ENCODE data around the gene TEX28.
"Not testable (repeated sequence)": the region's sequence is repeated elsewhere in the genome, so short reads cannot be mapped to it uniquely, and the experiment has no call there.

TEX28 gene, protein sequence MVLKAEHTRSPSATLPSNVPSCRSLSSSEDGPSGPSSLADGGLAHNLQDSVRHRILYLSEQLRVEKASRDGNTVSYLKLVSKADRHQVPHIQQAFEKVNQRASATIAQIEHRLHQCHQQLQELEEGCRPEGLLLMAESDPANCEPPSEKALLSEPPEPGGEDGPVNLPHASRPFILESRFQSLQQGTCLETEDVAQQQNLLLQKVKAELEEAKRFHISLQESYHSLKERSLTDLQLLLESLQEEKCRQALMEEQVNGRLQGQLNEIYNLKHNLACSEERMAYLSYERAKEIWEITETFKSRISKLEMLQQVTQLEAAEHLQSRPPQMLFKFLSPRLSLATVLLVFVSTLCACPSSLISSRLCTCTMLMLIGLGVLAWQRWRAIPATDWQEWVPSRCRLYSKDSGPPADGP

DNA sequence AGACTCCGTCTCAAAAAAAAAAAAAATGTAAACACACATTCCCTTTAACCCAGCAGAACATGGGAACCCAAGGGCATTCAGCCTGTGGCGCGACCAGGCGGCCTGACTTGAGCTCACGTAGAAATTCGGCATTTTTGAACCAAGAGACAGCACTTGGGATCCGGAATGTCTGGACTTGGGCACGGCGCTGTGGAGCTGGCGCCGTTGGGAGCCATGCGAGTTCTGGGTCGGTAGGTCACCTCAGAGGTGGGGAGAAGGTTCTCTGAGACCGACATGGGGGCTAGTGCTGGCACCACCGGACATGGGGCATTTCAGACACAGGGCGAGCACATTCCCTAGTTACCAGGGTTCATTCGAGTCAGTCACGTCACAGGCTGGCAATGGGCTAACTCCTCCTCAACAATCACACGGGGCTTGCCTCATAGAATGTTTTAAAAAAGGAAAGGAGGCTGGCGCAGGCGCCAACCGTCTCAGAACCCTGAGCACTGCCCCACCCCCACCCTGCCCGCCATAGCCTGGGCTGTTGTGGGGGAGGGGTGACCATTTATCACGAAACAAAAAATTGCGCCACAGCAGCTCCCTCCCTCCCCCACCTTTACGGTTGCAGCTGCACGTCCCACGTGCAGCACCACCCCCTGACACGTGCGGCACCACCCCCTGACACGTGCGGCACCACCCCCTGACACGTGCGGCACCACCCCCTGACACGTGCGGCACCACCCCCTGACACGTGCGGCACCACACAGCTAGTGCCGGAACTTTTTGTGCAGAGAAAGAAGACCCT, at the start of gene TEX28:
TEX28 (minus strand) TSS at position 334 of the 784 bp plus-strand sequence. CDS start 3,007 bp downstream, outside the sequence.
- DNase-seq (ENCODE audit: low spot score): no peak

DNA sequence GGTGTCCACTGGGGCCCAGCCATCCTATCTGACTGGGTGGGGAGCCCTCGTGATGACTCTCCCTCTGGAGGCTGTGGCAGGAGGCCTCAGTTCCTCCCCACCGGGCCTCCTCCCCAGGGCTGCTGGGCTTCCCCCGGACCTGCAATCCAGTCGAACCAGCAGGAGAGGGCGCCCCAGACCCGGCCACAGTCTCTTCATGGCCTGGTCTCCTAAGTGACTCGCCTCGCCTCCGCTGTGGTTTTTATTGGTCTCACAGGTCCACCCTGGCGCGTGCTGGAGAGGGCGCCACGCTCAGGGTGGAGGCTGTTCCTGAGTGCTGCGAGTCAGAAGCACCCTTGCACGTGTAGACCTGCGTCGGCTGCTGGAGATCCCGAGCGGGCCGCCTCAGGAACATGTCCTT, 48.7 kb upstream of the TEX28 start:
- not testable (repeated sequence) for DNase-seq (ENCODE audit: low spot score)

GRCh38 chrX:154343063-154343462, 48.1 kb upstream of the TEX28 start:
- not testable (repeated sequence) for DNase-seq (ENCODE audit: low spot score)

DNA sequence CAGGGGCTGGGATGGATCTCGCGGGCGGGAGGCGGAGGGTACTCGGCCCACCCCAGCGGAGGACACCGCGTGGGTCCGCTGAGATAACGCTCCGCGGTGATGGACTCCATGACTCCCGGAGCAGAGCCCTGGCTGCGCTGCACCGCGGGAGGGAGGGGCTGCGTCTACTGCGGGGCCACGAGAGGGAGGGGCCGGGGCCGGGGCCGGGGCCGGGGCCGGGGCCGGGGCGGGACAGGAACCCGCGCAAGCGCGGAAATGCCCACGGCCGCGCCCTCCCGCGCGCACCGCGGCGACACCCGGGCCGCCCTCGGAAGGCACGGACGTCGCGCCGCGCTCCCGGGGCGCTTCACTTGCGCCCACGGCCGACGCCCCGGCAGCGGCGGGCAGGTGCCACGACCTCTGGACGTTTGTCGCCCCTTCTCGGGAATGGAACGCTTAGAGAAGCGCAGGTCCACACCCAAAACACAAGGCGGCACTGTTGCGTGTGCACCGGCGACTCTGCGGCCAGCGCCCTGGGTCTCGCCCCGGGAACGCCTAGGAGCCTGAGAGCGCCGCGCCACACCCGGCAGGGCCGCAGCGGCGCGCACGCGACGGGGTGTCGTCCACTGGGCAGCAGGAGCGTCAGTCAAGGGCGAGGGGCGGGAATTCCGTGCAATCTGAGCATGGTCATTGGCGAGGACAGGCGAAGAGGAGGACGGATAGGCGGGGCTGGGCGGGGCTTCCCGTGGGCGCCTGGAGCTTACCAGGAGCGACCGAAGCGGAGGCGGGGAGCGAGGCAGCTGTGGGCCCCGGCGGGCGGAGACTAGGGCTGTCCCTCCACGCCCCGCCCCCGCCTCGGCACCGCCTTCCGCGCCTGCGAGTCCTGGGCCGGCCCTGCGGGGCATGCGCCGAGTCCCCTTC, 46.7 kb upstream of the TEX28 start:
- DNase-seq (ENCODE audit: low spot score): not testable (repeated sequence)

DNA sequence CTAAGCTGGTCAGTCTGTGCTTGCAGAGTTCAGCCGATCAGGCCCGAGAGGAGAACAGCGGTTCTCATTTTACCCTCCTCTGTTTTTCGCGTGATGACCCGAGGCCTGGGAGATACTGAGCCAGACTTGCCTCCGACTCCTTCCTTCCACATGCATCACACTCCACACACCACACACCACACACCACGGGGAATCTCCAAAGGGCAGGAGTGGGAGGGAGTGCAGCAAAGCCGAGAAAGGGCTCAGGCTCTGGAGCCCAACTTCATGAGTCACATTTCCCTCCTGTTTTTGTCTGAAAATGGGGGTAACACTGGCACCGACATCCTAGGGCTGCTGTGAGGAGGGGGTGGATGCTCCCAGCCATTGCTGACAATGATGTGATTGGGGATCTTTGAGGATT, 39.6 kb upstream of the TEX28 start:
- no peak for DNase-seq (ENCODE audit: low spot score)

GRCh38 chrX:154333837-154334271, 38.9 kb upstream of the TEX28 start:
- no peak for DNase-seq (ENCODE audit: low spot score)

DNA sequence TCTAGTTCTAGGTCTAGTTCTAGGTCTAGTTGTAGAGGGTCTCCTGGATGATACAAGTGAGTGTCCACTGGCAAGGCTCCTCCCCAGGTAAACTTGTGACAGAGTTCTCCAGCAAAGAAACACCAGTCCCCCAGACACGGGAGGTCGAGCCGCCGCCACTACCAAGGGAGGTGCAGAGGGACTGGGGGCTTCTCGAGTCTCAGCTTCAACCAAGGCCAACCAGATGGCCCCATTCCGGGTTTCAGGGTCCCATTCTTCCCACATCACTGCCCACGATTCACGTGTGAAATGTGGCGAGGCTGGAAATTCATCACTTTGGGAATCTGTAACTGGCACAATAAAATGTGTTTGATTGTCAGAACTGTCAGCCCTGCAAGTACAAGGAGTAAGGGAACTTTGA, 38.2 kb upstream of the TEX28 start:
- no peak for DNase-seq (ENCODE audit: low spot score)

GRCh38 chrX:154332561-154332960, 37.6 kb upstream of the TEX28 start:
- no peak for DNase-seq (ENCODE audit: low spot score)

DNA sequence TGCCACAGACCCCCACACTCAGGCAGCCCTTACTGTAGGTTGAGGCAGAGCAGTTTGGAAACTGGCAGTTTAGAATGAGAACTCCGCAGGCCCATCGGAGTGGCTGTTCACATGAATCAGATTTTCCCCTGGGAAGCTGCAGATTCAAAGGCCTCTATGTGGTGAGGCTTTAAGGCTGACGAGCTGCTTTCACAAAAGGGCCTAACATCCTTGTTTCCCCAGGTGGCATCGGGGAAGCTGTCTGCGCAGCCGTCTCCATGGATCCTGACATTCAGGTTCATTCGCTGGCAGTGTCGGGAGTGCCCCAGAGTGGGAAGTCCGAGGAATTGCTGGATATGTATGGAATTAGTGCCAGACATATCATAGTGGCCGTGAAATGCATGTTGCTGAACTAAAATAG, 34.4 kb upstream of the TEX28 start:
- no peak for DNase-seq (ENCODE audit: low spot score)

GRCh38 chrX:154328646-154329045, 33.7 kb upstream of the TEX28 start:
- DNase-seq (ENCODE audit: low spot score): no peak

GRCh38 chrX:154327038-154327820, 32.3 kb upstream of the TEX28 start:
- DNase-seq (ENCODE audit: low spot score): no peak

DNA sequence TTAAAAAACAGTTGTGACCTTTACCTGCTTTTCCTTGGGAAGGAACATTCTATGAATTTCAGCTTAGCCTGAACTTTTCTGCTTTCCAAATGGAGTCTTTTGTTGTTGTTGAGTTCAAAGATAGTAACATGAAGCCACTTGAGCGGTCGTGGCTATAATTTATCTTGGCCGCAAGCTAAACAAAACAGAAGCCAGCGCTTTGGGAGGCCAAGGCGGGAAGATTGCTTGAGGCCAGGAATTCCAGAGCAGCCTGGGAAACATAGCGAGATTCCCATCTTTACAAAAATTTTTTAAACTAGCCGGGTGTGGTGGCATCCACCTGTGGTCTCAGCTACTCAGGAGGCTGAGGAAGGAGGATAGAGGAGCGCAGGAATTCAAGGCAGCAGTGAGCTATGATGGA, 30.6 kb upstream of the TEX28 start:
- no peak for DNase-seq (ENCODE audit: low spot score)

DNA sequence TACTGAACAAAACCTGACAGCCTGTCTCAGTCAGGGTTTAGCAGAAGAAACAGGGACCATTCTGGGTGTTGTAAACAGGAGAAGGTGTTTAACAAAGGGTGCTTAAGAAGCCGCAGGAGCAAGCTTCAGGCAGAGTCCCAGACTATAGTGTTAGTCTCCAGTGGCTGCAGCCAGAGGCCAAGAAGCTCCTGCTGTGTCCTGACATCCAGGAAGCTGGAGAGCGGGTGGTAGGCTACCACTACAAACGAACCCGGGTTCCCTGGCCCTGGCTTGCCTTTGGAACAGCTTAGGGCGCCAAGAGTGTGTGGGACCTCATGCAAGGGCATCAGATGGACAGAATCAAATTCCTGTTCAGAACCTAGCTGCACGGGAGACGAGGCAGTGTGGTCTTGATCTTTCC, 28.6 kb upstream of the TEX28 start:
- no peak for DNase-seq (ENCODE audit: low spot score)

- DNase-seq (ENCODE audit: low spot score): no peak
Measured at GRCh38 chrX:154322890-154323289, 28.0 kb upstream of the TEX28 start.

DNA sequence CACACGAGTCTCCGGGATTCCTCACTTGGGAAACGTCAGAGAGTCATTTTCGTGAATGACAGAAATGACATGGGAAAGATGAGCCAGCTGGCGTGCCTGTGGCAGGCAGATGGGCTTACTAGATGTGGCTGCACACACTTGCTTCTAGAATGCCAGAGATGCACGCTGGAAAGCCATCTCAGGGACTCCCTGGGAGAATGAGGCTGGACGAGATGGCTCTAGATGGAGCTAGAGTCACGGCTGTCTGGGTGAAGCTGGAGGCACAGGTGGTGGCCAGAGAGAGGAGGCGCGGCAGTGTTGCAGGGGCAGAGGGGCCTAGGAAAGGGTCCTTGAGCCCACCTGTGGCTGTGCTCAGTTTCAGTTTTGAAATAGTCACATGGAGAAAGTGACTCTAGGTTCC, 26.7 kb upstream of the TEX28 start:
- no peak for DNase-seq (ENCODE audit: low spot score)

GRCh38 chrX:154321152-154321551, 26.2 kb upstream of the TEX28 start:
- no peak for DNase-seq (ENCODE audit: low spot score)

GRCh38 chrX:154320406-154320805, 25.5 kb upstream of the TEX28 start:
- DNase-seq (ENCODE audit: low spot score): no peak

DNA sequence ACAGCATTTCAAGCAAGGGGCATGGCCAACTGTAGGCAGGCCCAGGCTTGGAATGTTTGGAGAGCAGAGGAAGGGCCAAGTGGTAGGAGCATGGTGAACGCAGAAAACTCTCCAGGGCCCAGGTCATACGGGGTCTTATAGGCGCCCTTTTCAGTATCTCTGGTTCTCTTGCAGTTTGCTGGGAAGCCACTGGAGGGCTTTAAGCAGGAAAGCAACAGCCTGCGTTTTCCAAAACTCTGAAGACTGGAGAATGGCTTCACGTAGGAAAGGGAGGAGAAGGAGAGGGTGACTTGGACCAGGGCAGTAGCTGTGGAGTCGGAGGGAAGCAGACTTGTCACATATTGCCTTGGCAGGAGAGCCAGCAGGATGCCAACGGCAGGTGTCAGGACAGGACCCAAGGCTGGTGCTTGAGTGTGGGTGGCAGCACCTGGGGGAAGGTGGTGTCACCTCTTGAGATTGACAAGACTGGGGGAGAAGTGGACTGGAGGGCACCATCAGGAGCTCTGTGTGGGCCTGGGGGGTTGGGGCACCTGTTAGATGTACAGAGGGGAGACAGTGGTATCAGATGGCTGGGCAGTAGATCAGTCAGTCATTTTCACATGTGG, 22.6 kb upstream of the TEX28 start:
- peak; percentile 45 for DNase-seq (ENCODE audit: low spot score)

DNA sequence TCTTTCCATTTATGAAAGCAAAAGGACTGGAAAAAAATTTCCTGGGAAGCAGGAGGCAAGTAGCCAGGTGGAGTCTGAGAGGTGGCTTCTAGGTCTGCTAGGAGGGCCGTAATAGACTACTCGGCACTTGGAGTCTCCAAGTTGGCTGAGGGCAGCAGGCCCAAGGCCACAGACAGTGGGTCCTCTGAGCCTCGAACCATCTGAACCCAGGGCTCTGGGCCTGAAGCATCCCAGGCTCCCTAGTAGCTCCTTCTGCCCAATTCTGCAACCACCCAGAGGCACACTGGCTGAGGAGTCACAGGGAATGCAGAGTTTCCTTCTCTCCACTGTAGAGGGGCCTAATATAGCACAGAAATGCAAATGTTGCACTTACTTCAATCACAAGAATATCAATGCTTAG, 20.5 kb upstream of the TEX28 start:
- DNase-seq (ENCODE audit: low spot score): no peak

DNA sequence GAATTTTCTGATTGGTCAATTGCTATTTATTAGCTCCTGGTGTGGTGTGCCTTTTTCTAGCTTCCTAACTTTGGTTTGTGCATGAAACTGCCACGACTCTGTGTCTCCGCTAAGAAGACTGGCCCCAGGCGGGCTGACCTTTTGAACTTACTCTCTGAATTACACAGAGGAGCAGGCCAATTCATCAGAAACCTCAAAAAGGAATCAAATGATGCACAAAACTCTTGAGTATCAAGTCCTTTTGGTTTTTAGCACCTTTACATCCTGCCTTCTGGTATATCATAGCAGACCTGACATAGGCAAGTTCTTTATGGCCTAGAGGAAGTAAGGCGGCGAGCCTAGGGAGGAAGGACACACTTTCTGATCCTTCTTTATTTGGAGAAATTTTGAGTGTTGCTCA, 18.2 kb upstream of the TEX28 start:
- DNase-seq (ENCODE audit: low spot score): no peak

DNA sequence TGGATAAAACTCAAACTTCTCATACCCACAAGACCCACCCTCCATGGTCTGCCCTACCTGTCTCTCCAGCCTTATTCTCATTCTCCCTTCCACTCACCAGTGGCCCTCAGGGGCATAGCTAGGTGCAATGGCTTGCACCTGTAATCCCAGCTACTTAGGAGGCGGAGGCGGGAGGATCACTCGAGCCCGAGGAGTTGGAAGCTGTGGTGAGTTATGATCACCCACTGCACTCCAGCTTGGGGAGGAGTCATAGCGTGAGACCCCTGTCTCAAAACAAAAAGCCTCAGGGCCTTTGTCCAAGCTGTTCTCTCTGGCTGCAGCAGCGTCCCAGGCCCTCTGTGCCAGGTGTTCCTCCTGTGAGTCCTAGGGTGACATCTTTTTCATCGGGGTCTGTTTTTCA, 17.2 kb upstream of the TEX28 start:
- no peak for DNase-seq (ENCODE audit: low spot score)
